CD14-positive monocyte (primary cell): Measurements from ENCODE around the gene RAB28. TPM values are rescaled to one million over a fixed set of nuclear protein-coding genes. Genes with fewer than 3 reads are reported as not detected.

Source experiments
- DNase-seq, 3 donors: peaks; one replicate each; pipeline ENCODE4 v3.0.0-alpha.2; 2011 to 2022
- H2AFZ ChIP-seq: 2 replicates; pipeline ENCODE4 v1.6.0; 2012; ENCODE audit warnings: mild to moderate bottlenecking, low read depth, low read length, inconsistent platforms; ENCODE audit not compliant: insufficient read depth, poor library complexity, severe bottlenecking
- H3K27ac ChIP-seq, 2 donors: 1 replicate in 1 of 2; 2 replicates in 1 of 2; pipeline ENCODE4 v1.5.1; 2012 to 2013; ENCODE audit warnings: low read length in 2 of 2, control low read depth in 1 of 2, inconsistent platforms in 1 of 2, low read depth in 1 of 2, mild to moderate bottlenecking in 1 of 2
- H3K27me3 ChIP-seq, 2 donors: one replicate each; pipeline versions ENCODE4 v1.6.0 to v1.6.1; 2011 to 2013; ENCODE audit warnings: low read length in 2 of 2; ENCODE audit not compliant: control insufficient read depth in 2 of 2, insufficient read depth in 2 of 2
- H3K36me3 ChIP-seq, 2 donors: replicated peaks in 1 of 2; 1 replicate in 1 of 2; 2 replicates in 1 of 2; pipeline versions ENCODE4 v1.5.1 to v1.6.1; 2012 to 2013; ENCODE audit warnings: low read length in 2 of 2, control low read depth in 1 of 2, inconsistent platforms in 1 of 2, mild to moderate bottlenecking in 1 of 2; ENCODE audit not compliant: insufficient read depth in 2 of 2, control insufficient read depth in 1 of 2
- H3K4me1 ChIP-seq, 2 donors: 1 replicate in 1 of 2; 2 replicates in 1 of 2; pipeline versions ENCODE4 v1.5.1 to v1.6.1; 2012 to 2013; ENCODE audit warnings: low read length in 2 of 2, control low read depth in 1 of 2, inconsistent platforms in 1 of 2, mild to moderate bottlenecking in 1 of 2, moderate library complexity in 1 of 2; ENCODE audit not compliant: insufficient read depth in 2 of 2, control insufficient read depth in 1 of 2
- H3K4me2 ChIP-seq: replicated peaks from 2 replicates; pipeline ENCODE3; 2012; ENCODE audit warnings: low read length, moderate library complexity, mild to moderate bottlenecking; ENCODE audit not compliant: poor library complexity, severe bottlenecking; ENCODE audit errors: extremely low read depth
- H3K4me3 ChIP-seq, 3 experiments: fragments of 200-600 bp in 1 of 3; sonication (generic) in 1 of 3; replicated peaks in 1 of 3; 1 replicate in 2 of 3; 2 replicates in 1 of 3; pipeline ENCODE4 v1.5.1; 2011 to 2013; ENCODE audit warnings: low read length in 3 of 3, mild to moderate bottlenecking in 3 of 3, control low read depth in 2 of 3, low read depth in 2 of 3, inconsistent platforms in 1 of 3, moderate library complexity in 1 of 3
- H3K79me2 ChIP-seq: 2 replicates; pipeline ENCODE4 v1.6.0; 2012; ENCODE audit warnings: mild to moderate bottlenecking, control low read depth, inconsistent platforms, low read length, moderate library complexity; ENCODE audit not compliant: insufficient read depth
- H3K9ac ChIP-seq: 2 replicates; pipeline ENCODE4 v1.6.0; 2017; ENCODE audit warnings: low read length, mild to moderate bottlenecking; ENCODE audit not compliant: insufficient read depth, poor library complexity, severe bottlenecking
- H3K9me3 ChIP-seq, 2 donors: replicated peaks in 1 of 2; 1 replicate in 1 of 2; 2 replicates in 1 of 2; pipeline versions ENCODE4 v1.5.1 to v1.6.1; 2012 to 2013; ENCODE audit warnings: low read length in 2 of 2, control low read depth in 1 of 2; ENCODE audit not compliant: control insufficient read depth in 1 of 2, insufficient read depth in 1 of 2
- H4K20me1 ChIP-seq: 2 replicates; pipeline ENCODE4 v1.6.0; 2012; ENCODE audit warnings: mild to moderate bottlenecking, low read length, control low read depth, moderate library complexity; ENCODE audit not compliant: insufficient read depth
- H3K27ac Mint-ChIP-seq, 7 donors: one replicate each; pipeline ENCODE4 v1.8.0; 2020; ENCODE audit warnings: mild to moderate bottlenecking in 7 of 7, mixed read lengths in 7 of 7, moderate library complexity in 6 of 7, inconsistent platforms in 2 of 7
- H3K27me3 Mint-ChIP-seq, 3 donors: one replicate each; pipeline ENCODE4 v1.8.0; 2021 to 2022; ENCODE audit warnings: low read depth in 3 of 3, mild to moderate bottlenecking in 3 of 3, mixed read lengths in 3 of 3, moderate library complexity in 3 of 3, inconsistent platforms in 1 of 3
- H3K36me3 Mint-ChIP-seq, 2 donors: one replicate each; pipeline ENCODE4 v1.8.0; 2020; ENCODE audit warnings: mixed read lengths in 2 of 2, inconsistent platforms in 1 of 2, mild to moderate bottlenecking in 1 of 2
- H3K4me1 Mint-ChIP-seq: one replicate; pipeline ENCODE4 v1.8.0; 2020; ENCODE audit warnings: mild to moderate bottlenecking, mixed read lengths
- H3K4me3 Mint-ChIP-seq, 2 donors: one replicate each; pipeline ENCODE4 v1.8.0; 2020; ENCODE audit warnings: mild to moderate bottlenecking in 2 of 2, mixed read lengths in 2 of 2, moderate library complexity in 1 of 2
- H3K9me3 Mint-ChIP-seq, 7 donors: one replicate each; pipeline ENCODE4 v1.8.0; 2020 to 2022; ENCODE audit warnings: mixed read lengths in 7 of 7, mild to moderate bottlenecking in 6 of 7, moderate library complexity in 6 of 7, inconsistent platforms in 2 of 7
- WGBS: methylation state at CpG from one replicate; pipeline ENCODE4 v1.1.5; 2013; ENCODE audit warnings: missing lambda C conversion rate; ENCODE audit not compliant: insufficient coverage; 5-methylcytosine and 5-hydroxymethylcytosine counted together
- intact Hi-C, 2 donors: fragments of 100-400 bp; cut with micrococcal nuclease; formaldehyde crosslinking; loops; one replicate each; pipeline versions ENCODE4 v1.15.0 to v1.15.1; 2023
- polyA plus RNA-seq, 3 donors: library from polyadenylated mRNA; depleted of rRNA in 1 of 3; unstranded in 2 of 3; stranded (reverse) in 1 of 3; fragments of 300-500 nt in 2 of 3; fragments of >200 nt in 1 of 3; fragmentation: Illumina TruSeq in 2 of 3; gene quantifications; 1 replicate in 2 of 3; 2 replicates in 1 of 3; pipeline ENCODE4 v1.2.3, GENCODE V29; 2012 to 2021
- TF ChIP-seq, protein P1 (sequence below): fragments of 200-600 bp; IDR thresholded peaks from one replicate; pipeline ENCODE4 v1.8.0; 2022; ENCODE audit warnings: antibody characterized with exemption, mild to moderate bottlenecking

RAB28 gene
- polyA plus RNA-seq, 3 donors, result 7.6 to 18.0 (median 17.8) TPM

DNA sequence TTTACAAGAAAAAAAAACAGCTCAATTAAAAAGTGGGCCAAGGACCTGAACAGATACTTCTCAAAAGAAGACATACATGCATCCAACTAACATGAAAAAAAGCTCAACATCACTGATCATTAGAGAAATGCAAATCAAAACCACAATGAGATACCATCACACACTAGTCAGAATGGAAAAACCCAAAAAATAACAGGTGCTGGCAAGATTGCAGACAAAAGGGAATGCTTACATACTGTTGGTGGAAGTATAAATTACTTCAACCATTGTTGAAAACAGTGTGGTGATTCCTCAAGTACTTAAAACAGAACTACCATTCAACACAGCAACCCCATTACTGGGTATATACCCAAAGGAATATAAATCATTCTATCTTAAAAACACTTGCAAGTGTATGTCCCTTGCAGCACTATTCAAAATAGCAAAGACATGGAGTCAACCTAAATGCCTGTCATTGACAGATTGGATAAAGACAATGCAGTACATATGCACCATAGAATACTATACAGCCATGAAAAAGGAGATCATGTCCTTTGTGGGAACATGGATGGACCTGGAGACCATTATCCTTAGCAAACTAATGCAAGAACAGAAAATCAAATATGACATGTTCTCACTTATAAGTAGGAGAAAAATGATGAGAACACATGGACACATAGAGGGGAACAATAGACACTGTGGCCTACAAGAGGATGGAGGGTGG, 97.6 kb downstream of the RAB28 start:
- no peak overlapping the region for H2AFZ ChIP-seq
- H3K4me2 ChIP-seq, result no peak overlapping the region
- no peaks in the 10 kb centered on the region for H4K20me1 ChIP-seq
- H3K27me3 ChIP-seq, result no peaks in the 10 kb centered on the region
- H3K27ac ChIP-seq, result no peak overlapping the region
- H3K27ac Mint-ChIP-seq, result no peak overlapping the region
- H3K9ac ChIP-seq, result no peak overlapping the region
- no peak overlapping the region for H3K4me3 Mint-ChIP-seq
- TF ChIP-seq, protein P1, sequence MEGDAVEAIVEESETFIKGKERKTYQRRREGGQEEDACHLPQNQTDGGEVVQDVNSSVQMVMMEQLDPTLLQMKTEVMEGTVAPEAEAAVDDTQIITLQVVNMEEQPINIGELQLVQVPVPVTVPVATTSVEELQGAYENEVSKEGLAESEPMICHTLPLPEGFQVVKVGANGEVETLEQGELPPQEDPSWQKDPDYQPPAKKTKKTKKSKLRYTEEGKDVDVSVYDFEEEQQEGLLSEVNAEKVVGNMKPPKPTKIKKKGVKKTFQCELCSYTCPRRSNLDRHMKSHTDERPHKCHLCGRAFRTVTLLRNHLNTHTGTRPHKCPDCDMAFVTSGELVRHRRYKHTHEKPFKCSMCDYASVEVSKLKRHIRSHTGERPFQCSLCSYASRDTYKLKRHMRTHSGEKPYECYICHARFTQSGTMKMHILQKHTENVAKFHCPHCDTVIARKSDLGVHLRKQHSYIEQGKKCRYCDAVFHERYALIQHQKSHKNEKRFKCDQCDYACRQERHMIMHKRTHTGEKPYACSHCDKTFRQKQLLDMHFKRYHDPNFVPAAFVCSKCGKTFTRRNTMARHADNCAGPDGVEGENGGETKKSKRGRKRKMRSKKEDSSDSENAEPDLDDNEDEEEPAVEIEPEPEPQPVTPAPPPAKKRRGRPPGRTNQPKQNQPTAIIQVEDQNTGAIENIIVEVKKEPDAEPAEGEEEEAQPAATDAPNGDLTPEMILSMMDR, result no peak
- H3K4me3 ChIP-seq, result no peak overlapping the region
- no peak for DNase-seq
- H3K4me1 ChIP-seq, result no peaks in the 10 kb centered on the region
- peaks cover 7 to 13% of the 10 kb centered on the region in 2 donors for H3K36me3 Mint-ChIP-seq
- H3K36me3 ChIP-seq, result no peaks in the 10 kb centered on the region
- no peaks in the 10 kb centered on the region for H3K27me3 Mint-ChIP-seq
- peaks cover 13 to 24% (median 15%) of the 10 kb centered on the region in 7 donors for H3K9me3 Mint-ChIP-seq
- H3K9me3 ChIP-seq, result peaks cover 11% of the 10 kb centered on the region in 2 donors
- intact Hi-C loops, result no loop called here
- H3K79me2 ChIP-seq, result no peaks in the 10 kb centered on the region
- peaks cover 11% of the 10 kb centered on the region for H3K4me1 Mint-ChIP-seq

GRCh38 chr4:13384055-13384454, 100.1 kb downstream of the RAB28 start:
- Histone ChIP-seq H2AFZ (no peak overlapping the region), H3K4me2 (no peak overlapping the region), H3K36me3 (no peaks in the 10 kb centered on the region), H3K4me1 (peaks cover 0 to 4% of the 10 kb centered on the region in 2 donors), H3K4me3 (no peak overlapping the region), H3K79me2 (no peaks in the 10 kb centered on the region), H3K27me3 (no peaks in the 10 kb centered on the region), H3K9me3 (peaks cover 11% of the 10 kb centered on the region in 2 donors), H4K20me1 (no peaks in the 10 kb centered on the region), H3K27ac (no peak overlapping the region), H3K9ac (no peak overlapping the region)
- 97% methylated on average over 7 of the region's 7 CpGs for WGBS
- no peak overlapping the region for H3K4me3 Mint-ChIP-seq
- no peak overlapping the region for H3K27ac Mint-ChIP-seq
- TF ChIP-seq, protein P1, result no peak
- intact Hi-C loops, result no loop called here
- peaks cover 6 to 9% of the 10 kb centered on the region in 2 donors for H3K36me3 Mint-ChIP-seq
- DNase-seq, result no peak
- H3K4me1 Mint-ChIP-seq, result no peaks in the 10 kb centered on the region
- peaks cover 7 to 18% (median 11%) of the 10 kb centered on the region in 7 donors for H3K9me3 Mint-ChIP-seq
- no peaks in the 10 kb centered on the region for H3K27me3 Mint-ChIP-seq
